RPMI7951 (cell line): Measurements from ENCODE around the gene UBE2I. TPM values are rescaled to one million over a fixed set of nuclear protein-coding genes. Genes with fewer than 3 reads are reported as not detected.
"Not testable (repeated sequence)": the region's sequence is repeated elsewhere in the genome, so short reads cannot be mapped to it uniquely, and the experiment has no call there.

Source experiments
- DNase-seq: peaks from one replicate; pipeline ENCODE4 v3.0.0-alpha.2; 2012; ENCODE audit warnings: low read depth
- total RNA-seq: library from RNA; depleted of rRNA; stranded (reverse); fragments of >200 nt; shearing (Covaris generic); gene quantifications from 2 replicates; pipeline ENCODE4 v1.2.3, GENCODE V29; 2014

UBE2I gene
- total RNA-seq, 1 experiment from 2014 or later = 53.6 TPM

DNA sequence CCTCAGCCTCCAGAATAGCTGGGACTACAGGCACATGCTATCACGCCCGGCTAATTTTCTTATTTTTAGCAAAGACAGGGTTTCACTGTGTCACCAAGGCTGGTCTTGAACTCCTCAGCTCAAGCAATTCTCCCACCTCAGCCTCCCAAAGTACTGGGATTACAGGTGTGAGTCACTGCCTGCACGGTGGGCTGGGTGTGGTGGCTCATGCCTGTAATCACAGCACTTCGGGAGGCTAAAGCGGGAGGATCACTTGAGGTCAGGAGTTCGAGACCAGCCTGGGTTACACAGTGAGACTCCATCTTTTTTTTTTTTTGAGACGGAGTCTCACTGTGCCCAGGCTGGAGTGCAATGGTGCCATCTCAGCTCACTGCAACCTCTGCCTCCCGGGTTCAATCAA lies 16.6 kb upstream of the UBE2I start:
- not testable (repeated sequence) for DNase-seq

DNA sequence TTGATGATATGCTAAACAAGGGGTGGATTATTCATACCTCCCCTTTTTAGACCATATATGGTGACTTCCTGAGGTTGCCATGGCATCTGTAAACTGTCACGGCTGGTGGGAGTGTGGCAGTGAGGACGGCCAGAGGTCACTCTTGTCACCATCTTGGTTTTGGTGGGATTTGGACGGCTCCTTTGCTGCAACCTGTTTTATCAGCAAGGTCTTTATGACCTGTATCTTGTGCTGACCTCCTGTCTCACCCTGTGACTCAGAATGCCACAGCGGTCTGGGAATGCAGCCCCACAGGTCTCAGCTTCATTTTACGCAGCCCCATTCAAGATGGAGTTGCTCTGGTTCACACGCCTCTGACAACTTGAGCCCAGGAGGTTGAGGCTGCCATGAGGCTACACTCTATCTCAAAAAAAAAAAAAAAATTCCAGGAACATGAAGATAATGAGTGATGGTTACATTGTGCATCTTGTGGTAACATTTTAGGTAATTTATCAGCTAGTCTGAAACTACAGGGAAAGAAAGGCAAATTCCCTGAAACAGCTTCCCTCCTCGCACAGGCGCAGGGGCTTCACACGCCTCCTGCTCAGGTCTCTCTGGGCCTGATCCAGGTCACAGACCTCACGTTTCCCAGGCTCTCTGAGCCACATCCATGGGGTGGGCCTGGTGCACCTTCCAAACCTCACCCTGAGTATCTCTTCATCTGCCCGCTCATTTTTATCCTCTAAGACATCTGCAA lies 15.3 kb upstream of the UBE2I start:
- no peak for DNase-seq

DNA sequence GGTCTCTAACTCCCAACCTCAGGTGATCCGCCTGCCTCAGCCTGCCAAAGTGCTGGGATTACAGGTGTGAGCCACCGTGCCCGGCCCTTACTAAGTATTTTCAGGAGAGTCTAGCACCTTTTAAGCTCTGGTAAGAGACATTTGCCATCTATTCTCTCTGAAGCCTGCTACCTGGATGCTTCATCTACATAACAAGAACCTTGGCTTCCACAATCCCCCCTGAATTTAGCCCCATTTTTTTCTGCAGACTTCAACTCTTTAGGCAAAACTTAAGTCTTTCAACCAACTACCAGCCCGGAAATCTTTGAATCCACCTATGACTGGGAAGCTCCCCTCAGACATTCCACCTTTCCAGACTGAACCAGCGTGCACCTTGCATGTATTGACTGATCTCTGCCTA lies 14.0 kb upstream of the UBE2I start:
- DNase-seq = no peak

DNA sequence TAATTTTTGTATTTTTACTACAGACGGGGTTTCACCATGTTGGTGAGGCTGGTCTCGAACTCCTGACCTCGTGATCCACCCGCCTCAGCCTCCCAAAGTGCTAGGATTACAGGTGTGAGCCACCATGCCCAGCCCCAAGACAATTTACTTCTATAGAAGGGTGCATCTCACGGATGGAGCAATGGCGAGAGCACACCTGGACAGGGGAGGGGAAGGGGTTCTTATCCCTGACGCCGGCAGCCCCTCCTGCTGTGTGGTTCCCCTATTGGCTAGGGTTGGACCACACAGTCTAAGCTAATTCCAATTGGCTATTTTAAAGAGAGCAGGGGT lies 12.8 kb upstream of the UBE2I start:
- DNase-seq = not testable (repeated sequence)

- DNase-seq = peak; percentile 59
These were observed 12.3 kb upstream of the UBE2I start for GRCh38 chr16:1297018-1297696.

DNA sequence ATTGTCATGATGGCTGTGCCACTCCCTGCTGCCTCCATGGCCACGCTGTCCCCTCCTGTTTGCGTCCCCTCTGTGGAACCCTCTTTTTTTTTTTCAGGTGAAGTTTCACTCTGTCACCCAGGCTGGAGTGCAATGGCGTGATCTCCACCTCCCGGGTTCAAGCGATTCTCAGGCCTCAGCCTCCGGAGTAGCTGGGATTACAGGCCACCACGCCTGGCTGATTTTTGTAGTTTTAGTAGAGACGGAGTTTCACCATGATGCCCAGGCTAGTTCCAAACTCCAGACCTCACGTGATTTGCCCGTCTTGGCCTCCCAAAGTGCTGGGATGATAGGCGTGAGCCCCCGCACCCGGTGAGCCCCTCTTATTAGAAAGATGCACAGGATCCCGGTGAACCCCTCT lies 11.0 kb upstream of the UBE2I start:
- no peak for DNase-seq

GRCh38 chr16:1299012-1299867 lies 10.2 kb upstream of the UBE2I start:
- no peak for DNase-seq

GRCh38 chr16:1299868-1300203 lies 9.6 kb upstream of the UBE2I start:
- no peak for DNase-seq

GRCh38 chr16:1300664-1301476 lies 8.6 kb upstream of the UBE2I start:
- DNase-seq = peak; percentile 21

DNA sequence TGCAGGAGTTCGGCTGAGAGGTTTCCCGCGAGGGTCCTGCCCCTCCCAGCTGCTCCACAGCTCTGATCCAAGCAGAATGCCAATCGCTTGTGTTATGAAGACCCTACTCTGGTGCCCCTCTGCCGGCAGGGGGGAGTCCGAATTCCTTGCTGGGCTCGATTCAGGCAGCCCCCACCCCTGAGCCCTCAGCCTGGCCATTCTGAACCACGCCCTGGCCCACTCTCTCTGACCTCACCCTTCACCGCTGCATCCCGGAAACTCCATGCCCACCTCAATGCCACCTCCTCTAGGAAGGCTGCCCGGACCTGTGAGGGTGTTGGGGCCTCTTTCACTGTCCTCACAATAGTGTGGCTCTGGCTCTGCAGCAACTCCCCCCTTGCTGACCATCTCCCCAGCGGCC lies 7.9 kb upstream of the UBE2I start:
- DNase-seq = no peak

GRCh38 chr16:1305823-1306222 lies 3.6 kb upstream of the UBE2I start:
- DNase-seq = no peak

GRCh38 chr16:1306334-1306733 lies 3.1 kb upstream of the UBE2I start:
- DNase-seq = no peak

GRCh38 chr16:1308036-1308976 lies 1.1 kb upstream of the UBE2I start:
- peak; percentile 61 for DNase-seq

GRCh38 chr16:1309888-1310831 lies 724 bp downstream of the UBE2I start:
- DNase-seq = peak; percentile 35

GRCh38 chr16:1310832-1311200 lies 1.4 kb downstream of the UBE2I start:
- no peak for DNase-seq

DNA sequence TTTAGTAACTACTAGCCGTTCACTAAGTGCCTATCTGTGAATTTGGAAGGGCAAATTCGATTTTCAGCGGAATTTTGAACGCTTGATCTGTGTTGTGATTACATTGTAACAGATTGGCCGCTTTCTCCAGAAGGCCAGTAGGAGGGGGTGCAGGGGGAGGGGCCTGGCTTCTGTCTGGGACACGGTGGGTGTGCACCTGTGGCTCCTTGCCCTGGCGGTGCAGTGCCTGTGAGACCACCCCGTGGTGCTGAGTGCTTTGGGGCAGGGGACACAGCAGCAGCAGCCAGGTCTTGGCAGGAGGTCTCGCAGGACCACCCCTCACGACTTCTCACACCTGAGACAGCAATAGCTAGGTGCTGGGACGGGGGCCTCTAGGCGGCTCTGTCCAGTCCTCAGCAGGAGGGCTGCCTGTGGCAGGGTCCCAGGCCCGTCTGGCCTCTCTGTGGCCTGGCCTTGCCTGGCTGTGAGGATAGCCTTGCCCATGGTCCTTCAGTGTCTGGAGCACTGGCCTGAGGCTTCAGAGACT lies 1.8 kb downstream of the UBE2I start:
- no peak for DNase-seq

GRCh38 chr16:1311738-1312466 lies 2.5 kb downstream of the UBE2I start:
- DNase-seq = no peak

GRCh38 chr16:1312467-1312816 lies 3.0 kb downstream of the UBE2I start:
- no peak for DNase-seq

DNA sequence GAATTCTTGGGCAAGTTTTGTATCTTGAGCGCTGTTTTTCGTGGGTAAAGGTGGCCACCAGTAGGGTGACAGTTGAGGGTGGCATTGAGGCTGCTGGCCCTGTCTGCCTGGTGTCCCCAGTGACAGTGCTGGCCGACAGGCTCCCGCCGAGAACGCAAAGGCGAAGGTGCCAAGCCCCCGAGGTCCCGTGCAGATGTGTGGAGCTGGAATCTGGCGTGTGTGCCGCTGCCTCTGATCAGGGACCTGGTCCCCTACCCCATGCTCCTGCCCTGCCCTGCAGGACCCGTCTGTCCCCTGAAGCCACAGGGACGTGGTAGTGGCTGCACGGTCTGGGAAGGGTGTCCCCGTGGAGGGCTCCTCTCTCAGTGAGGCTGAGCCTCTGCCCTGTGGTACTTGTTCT lies 3.5 kb downstream of the UBE2I start:
- DNase-seq = no peak
